ENCODE data around the gene BBLN.
A peak's percentile ranks its signal among the peaks of the same experiment; 100 is the strongest.

Gene BBLN

GRCh38 chr9:128143525-128144238, 16.4 kb upstream of the BBLN start:
- peak overlapping the region; percentile 95 for H3K27ac ChIP-seq
- no peak for DNase-seq (ENCODE audit: low read depth, low spot score)

- H3K27ac ChIP-seq, result peak overlapping the region; percentile 95
- no peak for DNase-seq (ENCODE audit: low read depth, low spot score)
These were observed 15.6 kb upstream of the BBLN start for GRCh38 chr9:128144239-128145181.

GRCh38 chr9:128145536-128145935, 14.5 kb upstream of the BBLN start:
- peak overlapping the region; percentile 95 for H3K27ac ChIP-seq
- DNase-seq (ENCODE audit: low read depth, low spot score), result peak; percentile 95

DNA sequence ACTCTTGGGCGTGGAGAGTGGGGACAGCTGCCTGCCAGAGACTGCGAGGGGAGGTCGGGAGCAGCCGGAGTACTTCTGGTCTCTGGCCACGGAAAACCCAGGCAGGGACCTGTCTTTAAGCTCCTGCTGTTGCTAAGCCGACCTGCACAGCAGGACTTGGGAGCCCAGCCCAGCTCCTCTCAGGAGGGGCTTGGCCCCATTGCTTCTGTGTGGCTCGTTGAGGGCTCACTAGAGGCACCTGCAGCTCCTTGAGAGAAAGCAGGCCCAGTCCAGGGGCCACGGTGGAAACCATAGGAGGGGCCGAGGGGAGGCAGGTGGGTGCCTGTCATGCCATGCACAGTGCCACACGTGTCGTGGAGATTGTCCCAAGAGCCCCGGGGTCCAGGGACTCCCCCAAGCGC, 14.1 kb upstream of the BBLN start:
- no peak for DNase-seq (ENCODE audit: low read depth, low spot score)
- H3K27ac ChIP-seq, result peak overlapping the region; percentile 95

GRCh38 chr9:128146591-128147120, 13.4 kb upstream of the BBLN start:
- peak overlapping the region; percentile 95 for H3K27ac ChIP-seq
- DNase-seq (ENCODE audit: low read depth, low spot score), result no peak

DNA sequence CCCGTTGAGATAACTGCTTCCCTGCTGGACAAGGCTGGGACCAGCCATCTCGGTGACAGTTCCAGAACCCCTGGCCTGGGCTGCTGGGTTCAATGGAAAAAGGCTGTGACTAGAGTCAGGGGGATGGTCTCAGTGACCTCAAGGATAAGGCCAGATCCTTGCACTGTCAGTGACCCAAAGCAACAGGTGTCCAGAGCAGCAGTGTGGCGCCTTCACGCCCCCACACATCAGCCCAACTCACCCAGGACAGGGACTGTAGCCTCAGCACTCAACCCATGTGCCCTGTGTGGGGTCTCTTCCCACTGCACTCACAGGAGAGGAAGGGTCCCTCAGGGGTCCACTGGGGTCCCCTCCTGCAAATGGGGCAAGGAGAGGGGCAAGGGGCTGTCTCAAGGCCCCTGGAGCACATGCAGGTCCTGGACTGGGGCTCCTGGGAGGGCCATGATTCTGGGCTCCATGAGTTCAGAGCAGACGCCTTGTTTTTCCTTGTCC, 11.5 kb upstream of the BBLN start:
- peak overlapping the region; percentile 98 for H3K27ac ChIP-seq
- no peak for DNase-seq (ENCODE audit: low read depth, low spot score)

GRCh38 chr9:128149001-128149701, 10.9 kb upstream of the BBLN start, which contains the start of gene LCN2:
Gene LCN2 (plus strand): TSS chr9:128149453. CDS start chr9:128149526, 73 bp downstream.
- DNase-seq (ENCODE audit: low read depth, low spot score), result peak; percentile 84
- H3K27ac ChIP-seq, result peak within 1 kb of the TSS; percentile 98

- peak overlapping the region; percentile 98 for H3K27ac ChIP-seq
- DNase-seq (ENCODE audit: low read depth, low spot score), result no peak
These were observed 10.0 kb upstream of the BBLN start for GRCh38 chr9:128149951-128150593.

GRCh38 chr9:128150594-128151308, 9.3 kb upstream of the BBLN start:
- no peak for DNase-seq (ENCODE audit: low read depth, low spot score)

DNA sequence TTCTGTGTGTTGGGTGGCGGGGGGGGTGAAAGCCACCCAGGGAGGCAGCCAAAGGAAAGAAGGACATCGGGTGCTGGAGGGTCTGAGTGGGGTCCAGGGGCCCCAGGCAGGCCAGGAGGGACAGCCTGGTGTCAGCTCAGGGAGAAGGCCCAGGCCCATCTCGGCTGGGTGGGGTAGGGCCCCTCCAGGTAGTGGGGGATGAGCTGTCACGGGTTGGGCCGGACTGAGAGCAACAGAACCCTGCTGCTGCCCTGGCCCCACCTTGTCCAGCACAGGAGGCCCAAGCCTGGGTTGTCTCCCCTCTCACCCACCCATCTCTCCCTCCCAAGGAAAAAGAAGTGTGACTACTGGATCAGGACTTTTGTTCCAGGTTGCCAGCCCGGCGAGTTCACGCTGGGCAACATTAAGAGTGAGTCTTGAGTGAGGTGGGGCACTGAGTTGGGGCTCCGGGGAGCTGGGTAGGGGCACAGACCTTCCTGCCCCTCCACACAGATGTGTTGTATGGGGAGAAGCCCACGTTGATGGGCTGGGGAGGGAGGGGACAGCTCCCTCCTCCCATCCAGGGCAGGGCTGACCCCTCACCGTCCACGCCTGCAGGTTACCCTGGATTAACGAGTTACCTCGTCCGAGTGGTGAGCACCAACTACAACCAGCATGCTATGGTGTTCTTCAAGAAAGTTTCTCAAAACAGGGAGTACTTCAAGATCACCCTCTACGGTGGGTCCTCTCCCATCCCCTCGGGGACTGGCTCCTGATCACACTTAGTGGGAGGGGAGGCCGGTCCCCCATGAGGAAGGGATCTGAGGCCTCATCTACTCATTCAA, 8.5 kb upstream of the BBLN start:
- H3K27ac ChIP-seq, result peak overlapping the region; percentile 98
- DNase-seq (ENCODE audit: low read depth, low spot score), result no peak

More at GRCh38 chr9:128150594-128151308, 9.3 kb upstream of the BBLN start:
- H3K27ac ChIP-seq, result peak overlapping the region; percentile 98

GRCh38 chr9:128152133-128153059, 7.7 kb upstream of the BBLN start:
- no peak for DNase-seq (ENCODE audit: low read depth, low spot score)
- peak overlapping the region; percentile 98 for H3K27ac ChIP-seq

- H3K27ac ChIP-seq, result no peak overlapping the region
These were observed 6.8 kb upstream of the BBLN start for GRCh38 chr9:128153060-128153946.

DNA sequence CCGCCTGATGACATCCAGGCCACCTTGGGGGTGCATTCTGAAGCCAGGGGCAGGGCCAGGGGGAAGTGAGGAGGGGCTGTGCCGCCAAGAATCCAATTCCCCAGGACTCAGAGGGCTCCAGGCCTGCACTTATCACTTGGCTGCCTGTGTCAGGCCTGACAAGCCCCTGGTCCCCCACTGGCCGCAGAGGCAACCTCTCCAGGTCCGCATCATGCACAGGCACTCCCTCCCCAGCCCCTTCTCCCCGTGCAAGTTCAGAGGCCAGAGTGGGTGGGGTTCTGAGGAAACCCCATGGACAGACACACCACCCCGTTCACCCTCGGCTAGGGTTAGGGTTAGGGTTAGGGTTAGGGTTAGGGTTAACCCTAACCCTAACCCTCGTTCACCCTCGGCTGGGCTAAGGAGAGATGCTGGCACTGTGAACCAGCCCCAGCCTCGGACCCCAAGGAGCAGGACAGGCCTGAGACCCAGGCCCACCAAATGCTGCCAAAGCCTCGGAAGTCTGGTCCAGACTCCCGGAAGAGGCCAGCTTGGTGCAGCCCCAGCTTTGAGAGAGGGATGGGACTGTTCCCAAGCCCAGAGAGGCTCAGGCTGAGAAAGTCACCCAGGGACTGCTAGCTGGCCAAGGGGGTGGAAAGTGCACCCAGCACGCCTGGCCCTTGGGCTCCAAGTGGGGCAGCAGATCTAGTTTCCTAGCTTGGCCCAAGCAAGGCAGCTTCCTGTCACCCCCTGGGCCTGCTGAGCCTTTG, 5.9 kb upstream of the BBLN start:
- no peak for DNase-seq (ENCODE audit: low read depth, low spot score)
- H3K27ac ChIP-seq, result no peak overlapping the region

More at GRCh38 chr9:128153060-128153946, 6.8 kb upstream of the BBLN start:
- no peak for DNase-seq (ENCODE audit: low read depth, low spot score)

- no peak overlapping the region for H3K27ac ChIP-seq
- DNase-seq (ENCODE audit: low read depth, low spot score), result no peak
These were observed 4.1 kb upstream of the BBLN start for GRCh38 chr9:128155736-128156500.

GRCh38 chr9:128159522-128159783, 612 bp upstream of the BBLN start:
- no peak for DNase-seq (ENCODE audit: low read depth, low spot score)
- H3K27ac ChIP-seq, result peak overlapping the region; percentile 48

Measured in epithelial cell of prostate (primary cell).